HCT116 (cell line): ENCODE data around the gene POLR3H. TPM values are rescaled to one million over a fixed set of nuclear protein-coding genes. Genes with fewer than 3 reads are reported as not detected.

Experiments
- ATAC-seq: fragments of 200-7000 bp; cut with Tn5 transposase; 2 replicates; pipeline ENCODE4 v1.9.1; 2020; ENCODE audit warnings: mild to moderate bottlenecking, moderate library complexity
- BruUV-seq: library from RNA; stranded (reverse); fragments of 400-500 nt; replicated peaks from 2 replicates; lab custom pipeline; 2021; lab: Mats Ljungman, UMichigan
- CTCF ChIA-PET: fragments of 300-600 bp; sonication (Branson Sonifier 250); formaldehyde crosslinking; loops from one replicate; lab custom pipeline; 2021; ENCODE audit warnings: antibody characterized with exemption; lab: Charles Lee
- POLR2A ChIA-PET: fragments of 300-600, 350-600 bp; sonication (Branson Sonifier 250); formaldehyde crosslinking; loops from one replicate; lab custom pipeline; 2021; ENCODE audit warnings: antibody characterized with exemption; lab: Charles Lee
- RAD21 ChIA-PET, 2 experiments: fragments of 300-600 bp; sonication (Branson Sonifier 250); formaldehyde crosslinking; loops; one replicate each; lab custom pipeline; 2023; ENCODE audit warnings: low total read pairs in 2 of 2; ENCODE audit not compliant: uncharacterized antibody in 2 of 2, unreplicated experiment in 2 of 2, low non-redundant PET in 1 of 2; lab: Charles Lee
- DNase-seq: peaks from one replicate; pipeline ENCODE4 v3.0.0-alpha.2; 2010; ENCODE audit warnings: low read depth, low spot score
- H2AFZ ChIP-seq: fragments of 200-600 bp; shearing (Covaris generic), sonication (generic); 2 replicates; pipeline ENCODE4 v1.6.1; 2017; ENCODE audit warnings: low read depth, mixed run types, mixed read lengths, antibody characterized with exemption, low read length; ENCODE audit not compliant: poor library complexity, severe bottlenecking
- H3K27ac ChIP-seq: 2 replicates; pipeline ENCODE4 v1.5.1; 2012; ENCODE audit warnings: low read depth, low read length
- H3K27me3 ChIP-seq: fragments of 200-600 bp; sonication (generic); 2 replicates; pipeline ENCODE4 v1.6.1; 2016; ENCODE audit warnings: mixed run types, low read length, mixed read lengths; ENCODE audit not compliant: insufficient read depth
- H3K36me3 ChIP-seq, 2 experiments: fragments of 200-500 bp in 1 of 2; fragments of 200-600 bp in 1 of 2; sonication (Bioruptor generic) in 1 of 2; sonication (generic) in 1 of 2; 2 replicates each; pipeline versions ENCODE4 v1.5.1 to v1.6.1; 2014 to 2016; ENCODE audit warnings: low read length in 2 of 2, inconsistent platforms in 1 of 2, mixed read lengths in 1 of 2, mixed run types in 1 of 2; ENCODE audit not compliant: insufficient read depth in 2 of 2, control insufficient read depth in 1 of 2
- H3K4me1 ChIP-seq, 2 experiments: fragments of 200-600 bp in 1 of 2; sonication (generic) in 1 of 2; 2 replicates each; pipeline versions ENCODE4 v1.5.1 to v1.6.1; 2012 to 2017; ENCODE audit warnings: low read length in 2 of 2, inconsistent platforms in 1 of 2, mild to moderate bottlenecking in 1 of 2, mixed read lengths in 1 of 2, mixed run types in 1 of 2, moderate library complexity in 1 of 2; ENCODE audit not compliant: insufficient read depth in 2 of 2, control insufficient read depth in 1 of 2
- H3K4me2 ChIP-seq: fragments of 200-600 bp; sonication (generic); 2 replicates; pipeline ENCODE4 v1.6.1; 2017; ENCODE audit warnings: mixed run types, low read length, mixed read lengths
- H3K4me3 ChIP-seq, 2 experiments: fragments of 200-600 bp in 1 of 2; sonication (generic) in 1 of 2; replicated peaks in 1 of 2; 2 replicates each; pipeline ENCODE4 v1.5.1; 2011 to 2016; ENCODE audit warnings: low read length in 2 of 2, control low read depth in 1 of 2, low read depth in 1 of 2, mild to moderate bottlenecking in 1 of 2, mixed read lengths in 1 of 2, mixed run types in 1 of 2
- H3K79me2 ChIP-seq: fragments of 200-600 bp; sonication (generic); 2 replicates; pipeline ENCODE4 v1.6.1; 2017; ENCODE audit warnings: mild to moderate bottlenecking, mixed run types, low read length, moderate library complexity, mixed read lengths; ENCODE audit not compliant: insufficient read depth
- H3K9ac ChIP-seq: fragments of 200-600 bp; sonication (generic); 2 replicates; pipeline ENCODE4 v1.6.1; 2016; ENCODE audit warnings: low read length, mixed read lengths
- H3K9me2 ChIP-seq: fragments of 200-600 bp; sonication (generic), shearing (Covaris generic); 2 replicates; pipeline ENCODE4 v1.6.1; 2017; ENCODE audit warnings: mixed run types, mild to moderate bottlenecking, moderate library complexity; ENCODE audit not compliant: insufficient read depth
- H3K9me3 ChIP-seq, 2 experiments: fragments of 200-500 bp in 1 of 2; fragments of 200-600 bp in 1 of 2; sonication (Bioruptor generic) in 1 of 2; sonication (generic) in 1 of 2; 2 replicates each; pipeline ENCODE4 v1.6.1; 2014 to 2017; ENCODE audit warnings: low read length in 2 of 2, mixed read lengths in 2 of 2, inconsistent platforms in 1 of 2, low read depth in 1 of 2, mild to moderate bottlenecking in 1 of 2, mixed run types in 1 of 2, moderate library complexity in 1 of 2; ENCODE audit not compliant: control insufficient read depth in 1 of 2, insufficient read depth in 1 of 2
- H4K20me1 ChIP-seq: fragments of 200-600 bp; sonication (generic), shearing (Covaris generic); 2 replicates; pipeline ENCODE4 v1.6.1; 2017; ENCODE audit warnings: mixed run types, mild to moderate bottlenecking, moderate library complexity; ENCODE audit not compliant: insufficient read depth
- CBX3 ChIP-seq: IDR thresholded peaks from 2 replicates; pipeline ENCODE4 v1.6.1; 2012; ENCODE audit warnings: low read depth
- EGR1 ChIP-seq: IDR thresholded peaks from 2 replicates; pipeline ENCODE4 v1.6.1; 2012; ENCODE audit warnings: low read depth
- FOSL1 ChIP-seq: IDR thresholded peaks from 2 replicates; pipeline ENCODE4 v1.6.1; 2012; ENCODE audit warnings: low read depth
- JUND ChIP-seq: IDR thresholded peaks from 2 replicates; pipeline ENCODE4 v1.6.1; 2012
- POLR2A ChIP-seq: IDR thresholded peaks from 2 replicates; pipeline ENCODE4 v1.7.0; 2011; ENCODE audit warnings: borderline replicate concordance; ENCODE audit not compliant: insufficient read depth, insufficient read length; ENCODE audit errors: extremely low read depth
- RAD21 ChIP-seq: IDR thresholded peaks from 2 replicates; pipeline ENCODE4 v1.6.1; 2012; ENCODE audit warnings: low read depth, mild to moderate bottlenecking
- TCF7L2 ChIP-seq: IDR thresholded peaks from 2 replicates; pipeline ENCODE4 v1.7.0; 2011; ENCODE audit warnings: borderline replicate concordance, inconsistent platforms; ENCODE audit not compliant: insufficient read depth, insufficient read length; ENCODE audit errors: extremely low read depth
- YY1 ChIP-seq: IDR thresholded peaks from 2 replicates; pipeline ENCODE4 v1.6.1; 2011; ENCODE audit warnings: low read length, low read depth, moderate library complexity, mild to moderate bottlenecking; ENCODE audit not compliant: insufficient replicate concordance; ENCODE audit errors: extremely low read depth
- ZFX ChIP-seq: fragments of 450-650 bp; IDR thresholded peaks from 2 replicates; pipeline ENCODE4 v1.6.1; 2017
- intact Hi-C: fragments of 100-400 bp; cut with micrococcal nuclease; formaldehyde crosslinking; loops from 2 replicates; pipeline ENCODE4 v1.10.0; 2022
- total RNA-seq: library from RNA; stranded (reverse); gene quantifications from one replicate; pipeline ENCODE4 v1.2.1, GENCODE V29; 2021; ENCODE audit not compliant: unreplicated experiment
- TF ChIP-seq, protein P1 (sequence below): IDR thresholded peaks from 2 replicates; pipeline ENCODE4 v1.6.1; 2012

The POLR3H gene
- total RNA-seq, 1 experiment from 2014 or later, result 62.1 TPM

DNA sequence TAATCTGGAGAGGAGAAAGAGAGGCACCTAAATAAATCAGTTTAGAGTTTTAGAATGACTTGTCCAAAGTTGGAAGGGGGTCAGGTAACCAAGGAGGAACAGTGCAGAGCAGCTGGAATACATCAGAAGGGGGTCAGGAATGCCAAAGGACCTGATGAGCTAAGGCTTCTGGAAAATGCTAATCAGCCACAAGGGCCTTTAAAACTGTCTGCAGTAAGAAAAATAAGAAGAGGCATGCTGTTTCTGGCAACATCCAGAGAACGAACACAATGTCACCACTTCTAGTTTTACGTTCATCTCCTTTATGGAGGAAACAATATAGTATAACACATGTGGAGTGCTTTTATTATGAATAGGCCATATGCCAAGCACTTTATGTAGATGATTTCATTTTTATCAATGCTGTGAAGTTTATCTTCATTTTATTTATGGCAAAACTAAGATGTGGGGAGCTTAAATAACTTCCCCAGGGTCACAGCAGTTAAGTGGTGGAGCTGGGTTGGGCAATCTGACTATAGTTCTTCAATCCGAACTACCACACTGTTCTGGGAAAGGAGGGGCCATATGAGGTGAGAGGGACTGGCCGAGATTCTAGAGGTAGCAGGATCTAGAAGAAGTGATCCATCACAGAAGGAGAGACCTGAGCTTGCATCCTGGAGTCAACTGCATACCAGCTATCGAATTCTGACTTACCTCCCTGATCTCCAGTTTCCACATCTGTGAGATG is 52.7 kb downstream of the POLR3H start:
- Histone ChIP-seq H3K4me2 (no peak overlapping the region), H3K79me2 (peaks cover 92% of the 10 kb centered on the region), H3K36me3 (no peaks in the 10 kb centered on the region), H2AFZ (no peak overlapping the region), H3K9me2 (no peaks in the 10 kb centered on the region), H3K27me3 (no peaks in the 10 kb centered on the region), H4K20me1 (no peaks in the 10 kb centered on the region; the same call in 1 of the 2 replicates), H3K4me1 (no peaks in the 10 kb centered on the region), H3K27ac (no peak overlapping the region), H3K9me3 (no peaks in the 10 kb centered on the region), H3K9ac (no peak overlapping the region), H3K4me3 (no peak overlapping the region)
- no TSS peak for BruUV-seq
- POLR2A ChIA-PET, result no interaction called here
- RAD21 ChIA-PET, result no interaction called here
- CTCF ChIA-PET, result no interaction called here
- ATAC-seq, result no peak
- DNase-seq, result no peak
- TF ChIP-seq ZFX (no peak), JUND (no peak), RAD21 (no peak), CBX3 (no peak), POLR2A (no peak), EGR1 (no peak)
- TF ChIP-seq, protein P1, sequence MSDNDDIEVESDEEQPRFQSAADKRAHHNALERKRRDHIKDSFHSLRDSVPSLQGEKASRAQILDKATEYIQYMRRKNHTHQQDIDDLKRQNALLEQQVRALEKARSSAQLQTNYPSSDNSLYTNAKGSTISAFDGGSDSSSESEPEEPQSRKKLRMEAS, result no peak
- intact Hi-C loops, result no loop called here

GRCh38 chr22:41488596-41489385 is 55.5 kb downstream of the POLR3H start:
- H4K20me1 ChIP-seq, result peaks cover 5% of the 10 kb centered on the region; the same call in 1 of the 2 replicates
- H3K4me1 ChIP-seq, result no peaks in the 10 kb centered on the region
- BruUV-seq, result no TSS peak
- ChIA-PET RAD21 (no interaction called here), CTCF (no interaction called here), POLR2A (no interaction called here)
- TF ChIP-seq TCF7L2 (no peak), CBX3 (no peak), FOSL1 (no peak), YY1 (no peak)
- TF ChIP-seq, protein P1, result no peak
- DNase-seq (no peak), ATAC-seq (no peak)
- H3K9me3 ChIP-seq, result no peaks in the 10 kb centered on the region
- H3K36me3 ChIP-seq, result no peaks in the 10 kb centered on the region
- H3K27me3 ChIP-seq, result no peaks in the 10 kb centered on the region
- no peak overlapping the region for H3K27ac ChIP-seq
- intact Hi-C loops, result no loop called here
- no peak overlapping the region for H3K9ac ChIP-seq
- H3K9me2 ChIP-seq, result no peaks in the 10 kb centered on the region
- H3K4me3 ChIP-seq, result no peak overlapping the region
- H2AFZ ChIP-seq, result no peak overlapping the region
- no peak overlapping the region for H3K4me2 ChIP-seq
- peaks cover 90% of the 10 kb centered on the region for H3K79me2 ChIP-seq
